Gastroesophageal sphincter (tissue), 4 donors: ENCODE measurements around the gene LPP. TPM values are rescaled to one million over a fixed set of nuclear protein-coding genes. Genes with fewer than 3 reads are reported as not detected.

Source experiments
- ATAC-seq: fragments of 150-250 bp; one replicate; pipeline ENCODE4 v1.9.1; 2016; ENCODE audit warnings: mild to moderate bottlenecking, moderate library complexity
- H3K27ac ChIP-seq, 4 donors: fragments of 200-600 bp; sonication (generic) in 3 of 4; 1 replicate in 3 of 4; 2 replicates in 1 of 4; pipeline ENCODE4 v1.5.1; 2016 to 2019
- H3K27me3 ChIP-seq: fragments of 200-600 bp; sonication (generic); one replicate; pipeline ENCODE4 v1.5.1; 2019
- H3K36me3 ChIP-seq, 2 donors: fragments of 200-600 bp; sonication (generic); one replicate each; pipeline ENCODE4 v1.5.1; 2019; ENCODE audit warnings: control low read depth in 1 of 2
- H3K4me1 ChIP-seq, 3 donors: fragments of 200-600 bp; sonication (generic); 1 replicate in 2 of 3; 2 replicates in 1 of 3; pipeline ENCODE4 v1.5.1; 2016 to 2019; ENCODE audit warnings: control low read depth in 2 of 3
- H3K4me3 ChIP-seq, 2 donors: fragments of 200-600 bp; sonication (generic); one replicate each; pipeline ENCODE4 v1.5.1; 2019; ENCODE audit warnings: mild to moderate bottlenecking in 1 of 2, moderate library complexity in 1 of 2
- H3K9me3 ChIP-seq, 3 donors: fragments of 200-600 bp; sonication (generic); one replicate each; pipeline ENCODE4 v1.5.1; 2017 to 2019; ENCODE audit warnings: control low read depth in 2 of 3
- CTCF ChIP-seq, 4 experiments: fragments of 200-600 bp in 2 of 4; fragments of 450-650 bp in 2 of 4; sonication (generic) in 1 of 4; IDR thresholded peaks; one replicate each; pipeline ENCODE4 v1.5.1; 2017 to 2019; ENCODE audit warnings: antibody characterized with exemption in 4 of 4, mild to moderate bottlenecking in 2 of 4, moderate library complexity in 2 of 4
- EP300 ChIP-seq: sonication (generic); formaldehyde crosslinking; IDR thresholded peaks from one replicate; pipeline ENCODE4 v1.6.1; 2017; ENCODE audit warnings: antibody characterized with exemption, mild to moderate bottlenecking
- POLR2A ChIP-seq, 2 donors: fragments of 450-650 bp; IDR thresholded peaks; one replicate each; pipeline ENCODE4 v1.6.1; 2017; ENCODE audit warnings: antibody characterized with exemption in 2 of 2, mild to moderate bottlenecking in 2 of 2, moderate library complexity in 1 of 2
- POLR2AphosphoS5 ChIP-seq: sonication (generic); formaldehyde crosslinking; IDR thresholded peaks from one replicate; pipeline ENCODE4 v1.6.1; 2017; ENCODE audit warnings: antibody characterized with exemption
- WGBS, 2 donors: methylation state at CpG; one replicate each; pipeline ENCODE4 v1.1.5; 2018; ENCODE audit warnings: low coverage in 1 of 2; 5-methylcytosine and 5-hydroxymethylcytosine counted together
- total RNA-seq, 4 donors: library from RNA; depleted of rRNA; stranded (reverse); fragments of >200 nt; gene quantifications; one replicate each; pipeline ENCODE4 v1.1.0, GENCODE V29; 2016

LPP gene
- total RNA-seq, 4 donors from 2014 or later: 1,243 to 2,297 (median 2,164) TPM

- peaks cover 0 to 14% (median 0%) of the 10 kb centered on the region in 3 donors for H3K9me3 ChIP-seq
- no peaks in the 10 kb centered on the region for H3K27me3 ChIP-seq
- peaks cover 0 to 6% of the 10 kb centered on the region in 2 donors for H3K36me3 ChIP-seq
- no peak overlapping the region for H3K27ac ChIP-seq
- peaks cover 8 to 48% (median 9%) of the 10 kb centered on the region in 3 donors for H3K4me1 ChIP-seq
- H3K4me3 ChIP-seq: no peak overlapping the region
- TF ChIP-seq POLR2A (IDR thresholded peaks at IDR 0.05): no peak
- no peak for TF ChIP-seq POLR2AphosphoS5
- no peak for TF ChIP-seq EP300
- no peak for TF ChIP-seq CTCF (IDR thresholded peaks at IDR 0.05)
- WGBS, 2 donors: 51 to 71% methylated on average over 2 to 3 of the region's 3 CpGs
- ATAC-seq: no peak
Measured at GRCh38 chr3:188505151-188505550, 351.2 kb downstream of the LPP start.

GRCh38 chr3:188505911-188506310 lies 352.0 kb downstream of the LPP start:
- H3K4me1 ChIP-seq: peaks cover 10 to 52% (median 12%) of the 10 kb centered on the region in 3 donors
- no peak overlapping the region for H3K27ac ChIP-seq
- no peak overlapping the region for H3K4me3 ChIP-seq
- peaks cover 0 to 14% (median 0%) of the 10 kb centered on the region in 3 donors for H3K9me3 ChIP-seq
- TF ChIP-seq POLR2A (IDR thresholded peaks at IDR 0.05): no peak
- TF ChIP-seq EP300: no peak
- no peak for TF ChIP-seq POLR2AphosphoS5
- TF ChIP-seq CTCF (IDR thresholded peaks at IDR 0.05): no peak
- 64 to 91% methylated on average over 2 of the region's 2 CpGs for WGBS, 2 donors
- H3K27me3 ChIP-seq: no peaks in the 10 kb centered on the region
- H3K36me3 ChIP-seq: peaks cover 0 to 6% of the 10 kb centered on the region in 2 donors
- no peak for ATAC-seq

GRCh38 chr3:188506446-188506845 lies 352.5 kb downstream of the LPP start:
- no peak for TF ChIP-seq CTCF (IDR thresholded peaks at IDR 0.05)
- no peak for TF ChIP-seq POLR2AphosphoS5
- no peak for TF ChIP-seq EP300
- TF ChIP-seq POLR2A (IDR thresholded peaks at IDR 0.05): no peak
- Histone ChIP-seq H3K4me3 (no peak overlapping the region), H3K36me3 (peaks cover 0 to 6% of the 10 kb centered on the region in 2 donors), H3K9me3 (peaks cover 0 to 14% (median 0%) of the 10 kb centered on the region in 3 donors), H3K4me1 (peaks cover 10 to 57% (median 12%) of the 10 kb centered on the region in 3 donors), H3K27me3 (no peaks in the 10 kb centered on the region), H3K27ac (no peak overlapping the region)
- 82 to 88% methylated on average over 1 of the region's 1 CpG for WGBS, 2 donors
- no peak for ATAC-seq

GRCh38 chr3:188507244-188507720 lies 353.3 kb downstream of the LPP start:
- H3K9me3 ChIP-seq: peaks cover 0 to 14% (median 0%) of the 10 kb centered on the region in 3 donors
- 33 to 43% methylated on average over 3 to 5 of the region's 5 CpGs for WGBS, 2 donors
- H3K27me3 ChIP-seq: no peaks in the 10 kb centered on the region
- peak; percentile 39 for ATAC-seq
- H3K4me3 ChIP-seq: no peak overlapping the region
- peak overlapping the region in 2 of 4 donors; percentile 13 to 31 for H3K27ac ChIP-seq
- peaks cover 10 to 62% (median 12%) of the 10 kb centered on the region in 3 donors for H3K4me1 ChIP-seq
- peaks cover 0 to 6% of the 10 kb centered on the region in 2 donors for H3K36me3 ChIP-seq
- TF ChIP-seq CTCF (IDR thresholded peaks at IDR 0.05) (no peak), EP300 (no peak), POLR2A (IDR thresholded peaks at IDR 0.05) (no peak), POLR2AphosphoS5 (peak; percentile 21)

- no peak for ATAC-seq
- TF ChIP-seq CTCF (IDR thresholded peaks at IDR 0.05) (no peak), POLR2AphosphoS5 (no peak), POLR2A (IDR thresholded peaks at IDR 0.05) (no peak), EP300 (no peak)
- H3K4me3 ChIP-seq: no peak overlapping the region
- H3K36me3 ChIP-seq: peaks cover 0 to 6% of the 10 kb centered on the region in 2 donors
- H3K4me1 ChIP-seq: peaks cover 10 to 68% (median 12%) of the 10 kb centered on the region in 3 donors
- peaks cover 0 to 12% (median 0%) of the 10 kb centered on the region in 3 donors for H3K9me3 ChIP-seq
- WGBS, 2 donors: 53 to 83% methylated on average over 6 of the region's 6 CpGs
- H3K27me3 ChIP-seq: no peaks in the 10 kb centered on the region
- no peak overlapping the region for H3K27ac ChIP-seq
Measured at GRCh38 chr3:188508454-188508853, 354.5 kb downstream of the LPP start.
